Measurements from ENCODE around the gene TREML4.

Gene TREML4

DNA sequence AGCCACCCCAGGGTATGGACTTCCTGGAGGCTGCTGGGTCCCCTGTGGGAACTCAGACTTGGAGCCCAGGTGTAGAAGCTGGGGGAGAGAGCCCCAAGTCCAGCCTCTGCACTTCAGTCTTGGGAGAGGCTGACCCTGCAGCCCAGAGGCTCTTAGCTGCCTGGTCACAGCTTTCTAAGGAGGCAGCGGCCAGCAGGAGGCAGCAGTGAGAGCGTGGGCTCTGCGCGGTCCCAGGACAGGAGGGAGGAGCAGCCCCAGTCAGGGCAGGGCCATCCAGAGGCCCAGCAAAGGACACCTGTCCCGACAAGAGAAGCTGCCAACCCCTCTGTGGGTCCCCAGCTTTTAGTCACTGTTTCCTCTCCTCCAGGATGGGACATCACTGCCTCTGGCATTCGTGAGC, 36.6 kb upstream of the TREML4 start:
- no peaks in the 10 kb centered on the region for H3K36me3 ChIP-seq (ENCODE audit: control insufficient read depth, insufficient read depth, low read length, severe bottlenecking)
- peaks cover 11% of the 10 kb centered on the region for H3K9me3 ChIP-seq (ENCODE audit: control insufficient read depth, low read length)
- peak; percentile 22 for DNase-seq (ENCODE audit: low read depth)

GRCh38 chr6:41193171-41193734, 34.9 kb upstream of the TREML4 start:
- no peaks in the 10 kb centered on the region for H3K4me1 ChIP-seq (ENCODE audit: control insufficient read depth, insufficient read depth, low read length)
- no peak overlapping the region for H3K9ac ChIP-seq (ENCODE audit: low read length)
- peaks cover 11% of the 10 kb centered on the region for H3K9me3 ChIP-seq (ENCODE audit: control insufficient read depth, low read length)
- DNase-seq (ENCODE audit: low read depth), result no peak
- H3K4me3 ChIP-seq (ENCODE audit: low read length), result no peak overlapping the region
- no peaks in the 10 kb centered on the region for H3K36me3 ChIP-seq (ENCODE audit: control insufficient read depth, insufficient read depth, low read length, severe bottlenecking)
- H3K27me3 ChIP-seq (replicated peaks; ENCODE audit: control insufficient read depth, insufficient read depth, low read length), result peaks cover 32% of the 10 kb centered on the region

More for the DNA sequence above, 36.6 kb upstream of the TREML4 start:
- Histone ChIP-seq H3K27me3 (replicated peaks; ENCODE audit: control insufficient read depth, insufficient read depth, low read length) (peaks cover 39% of the 10 kb centered on the region), H3K9ac (ENCODE audit: low read length) (no peak overlapping the region), H3K4me3 (ENCODE audit: low read length) (no peak overlapping the region), H3K4me1 (ENCODE audit: control insufficient read depth, insufficient read depth, low read length) (no peaks in the 10 kb centered on the region)

- peaks cover 26% of the 10 kb centered on the region for H3K27me3 ChIP-seq (replicated peaks; ENCODE audit: control insufficient read depth, insufficient read depth, low read length)
- peaks cover 11% of the 10 kb centered on the region for H3K9me3 ChIP-seq (ENCODE audit: control insufficient read depth, low read length)
- H3K36me3 ChIP-seq (ENCODE audit: control insufficient read depth, insufficient read depth, low read length, severe bottlenecking), result no peaks in the 10 kb centered on the region
- no peak overlapping the region for H3K9ac ChIP-seq (ENCODE audit: low read length)
- no peaks in the 10 kb centered on the region for H3K4me1 ChIP-seq (ENCODE audit: control insufficient read depth, insufficient read depth, low read length)
- H3K4me3 ChIP-seq (ENCODE audit: low read length), result no peak overlapping the region
- no peak for DNase-seq (ENCODE audit: low read depth)
Measured at GRCh38 chr6:41193884-41194283, 34.3 kb upstream of the TREML4 start.

DNA sequence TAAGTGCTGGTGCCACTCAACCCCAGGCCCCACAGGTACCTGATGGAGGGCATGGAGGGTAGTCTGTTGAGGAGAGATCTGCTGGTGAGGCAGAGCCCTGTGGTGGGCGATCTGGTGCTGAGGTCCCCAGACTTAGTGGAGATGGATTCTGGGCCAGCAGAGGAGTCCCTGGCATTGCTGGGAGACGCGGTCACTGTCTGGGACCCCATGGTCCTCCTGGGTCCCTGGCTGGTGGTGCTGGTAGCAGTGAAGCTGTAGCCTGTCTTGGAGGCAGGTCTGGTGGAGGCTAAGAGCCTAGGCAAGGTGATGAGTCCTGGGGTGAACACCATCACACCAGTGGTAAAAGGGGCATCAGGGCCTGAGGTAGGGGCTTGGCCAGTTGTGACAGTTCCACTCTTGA, 33.8 kb upstream of the TREML4 start:
- H3K36me3 ChIP-seq (ENCODE audit: control insufficient read depth, insufficient read depth, low read length, severe bottlenecking), result no peaks in the 10 kb centered on the region

GRCh38 chr6:41197234-41197633, 30.9 kb upstream of the TREML4 start:
- no peaks in the 10 kb centered on the region for H3K9me3 ChIP-seq (ENCODE audit: control insufficient read depth, low read length)
- H3K4me3 ChIP-seq (ENCODE audit: low read length), result no peak overlapping the region
- no peak overlapping the region for H3K9ac ChIP-seq (ENCODE audit: low read length)
- peaks cover 29% of the 10 kb centered on the region for H3K27me3 ChIP-seq (replicated peaks; ENCODE audit: control insufficient read depth, insufficient read depth, low read length)
- no peaks in the 10 kb centered on the region for H3K36me3 ChIP-seq (ENCODE audit: control insufficient read depth, insufficient read depth, low read length, severe bottlenecking)
- peaks cover 3% of the 10 kb centered on the region for H3K4me1 ChIP-seq (ENCODE audit: control insufficient read depth, insufficient read depth, low read length)
- DNase-seq (ENCODE audit: low read depth), result no peak

More for the DNA sequence above, 33.8 kb upstream of the TREML4 start:
- Histone ChIP-seq H3K4me1 (ENCODE audit: control insufficient read depth, insufficient read depth, low read length) (no peaks in the 10 kb centered on the region), H3K9me3 (ENCODE audit: control insufficient read depth, low read length) (peaks cover 11% of the 10 kb centered on the region), H3K9ac (ENCODE audit: low read length) (no peak overlapping the region), H3K27me3 (replicated peaks; ENCODE audit: control insufficient read depth, insufficient read depth, low read length) (peaks cover 25% of the 10 kb centered on the region), H3K4me3 (ENCODE audit: low read length) (no peak overlapping the region)
- DNase-seq (ENCODE audit: low read depth), result no peak

- Histone ChIP-seq H3K9me3 (ENCODE audit: control insufficient read depth, low read length) (peaks cover under 1% of the 10 kb centered on the region), H3K36me3 (ENCODE audit: control insufficient read depth, insufficient read depth, low read length, severe bottlenecking) (no peaks in the 10 kb centered on the region), H3K4me3 (ENCODE audit: low read length) (no peak overlapping the region), H3K9ac (ENCODE audit: low read length) (no peak overlapping the region), H3K4me1 (ENCODE audit: control insufficient read depth, insufficient read depth, low read length) (peaks cover 3% of the 10 kb centered on the region), H3K27me3 (replicated peaks; ENCODE audit: control insufficient read depth, insufficient read depth, low read length) (peaks cover 14% of the 10 kb centered on the region)
- no peak for DNase-seq (ENCODE audit: low read depth)
Measured at GRCh38 chr6:41199552-41200246, 28.4 kb upstream of the TREML4 start.

GRCh38 chr6:41200296-41200900, 27.8 kb upstream of the TREML4 start:
- Histone ChIP-seq H3K36me3 (ENCODE audit: control insufficient read depth, insufficient read depth, low read length, severe bottlenecking) (no peaks in the 10 kb centered on the region), H3K9me3 (ENCODE audit: control insufficient read depth, low read length) (peaks cover 6% of the 10 kb centered on the region), H3K9ac (ENCODE audit: low read length) (no peak overlapping the region), H3K4me3 (ENCODE audit: low read length) (no peak overlapping the region), H3K4me1 (ENCODE audit: control insufficient read depth, insufficient read depth, low read length) (peaks cover 3% of the 10 kb centered on the region), H3K27me3 (replicated peaks; ENCODE audit: control insufficient read depth, insufficient read depth, low read length) (peaks cover 12% of the 10 kb centered on the region)
- peak; percentile 44 for DNase-seq (ENCODE audit: low read depth)

DNA sequence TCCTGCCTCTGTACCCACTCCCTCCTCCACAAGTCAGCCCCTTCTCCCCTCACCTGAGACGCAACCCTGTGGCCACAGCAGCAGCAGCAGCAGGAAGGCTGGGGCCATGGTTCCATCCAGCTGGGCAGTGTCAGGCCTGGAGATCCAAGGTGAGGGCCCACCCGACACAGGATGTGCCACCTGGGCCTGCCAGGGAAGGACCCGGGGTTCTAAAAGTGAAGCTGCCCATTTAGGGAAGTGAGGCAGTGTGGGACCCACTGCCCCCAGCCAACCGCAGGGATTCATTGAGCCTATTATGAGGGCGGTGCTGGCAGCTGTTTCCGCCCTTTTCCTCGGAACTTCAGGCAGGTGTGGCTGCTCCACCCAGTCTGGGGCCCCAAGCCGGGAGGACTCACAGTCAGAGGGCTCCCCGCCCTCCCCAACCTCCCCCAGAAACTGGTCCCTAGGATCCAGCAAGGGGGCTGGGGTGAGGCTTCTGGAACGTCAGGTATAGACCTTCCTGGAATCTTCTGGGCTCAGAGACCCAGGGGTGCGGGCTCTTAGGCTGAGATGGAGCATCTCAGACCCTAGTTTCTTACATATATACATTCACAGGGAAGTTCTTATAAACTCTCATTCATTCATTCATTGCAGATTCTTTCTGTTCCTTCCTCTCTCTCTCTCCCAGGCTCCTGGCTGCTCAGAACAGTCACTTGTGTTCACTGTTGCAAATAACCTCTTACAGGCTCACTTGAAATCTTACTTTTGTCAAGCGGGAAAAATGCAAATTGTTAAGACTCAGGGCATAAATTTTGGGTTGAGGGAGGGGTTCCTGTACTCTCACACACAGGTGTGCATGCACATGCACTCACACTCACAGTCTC, 27.0 kb upstream of the TREML4 start, which contains the start of gene TREML2:
TSS of gene TREML2 (minus strand) at position 249 of the 863 bp plus-strand sequence. CDS start at position 108, 141 bp downstream.
- H3K4me3 ChIP-seq (ENCODE audit: low read length), result no peak within 1 kb of the TSS
- H3K36me3 ChIP-seq (ENCODE audit: control insufficient read depth, insufficient read depth, low read length, severe bottlenecking), result no peaks in the 10 kb centered on the region
- H3K9me3 ChIP-seq (ENCODE audit: control insufficient read depth, low read length), result peaks cover 6% of the 10 kb centered on the region
- peaks cover 3% of the 10 kb centered on the region for H3K4me1 ChIP-seq (ENCODE audit: control insufficient read depth, insufficient read depth, low read length)
- peaks cover 12% of the 10 kb centered on the region for H3K27me3 ChIP-seq (replicated peaks; ENCODE audit: control insufficient read depth, insufficient read depth, low read length)
- no peak within 1 kb of the TSS for H3K9ac ChIP-seq (ENCODE audit: low read length)
- DNase-seq (ENCODE audit: low read depth), result no peak

GRCh38 chr6:41201764-41202173, 26.4 kb upstream of the TREML4 start:
- no peak overlapping the region for H3K4me3 ChIP-seq (ENCODE audit: low read length)
- peaks cover 8% of the 10 kb centered on the region for H3K27me3 ChIP-seq (replicated peaks; ENCODE audit: control insufficient read depth, insufficient read depth, low read length)
- no peak for DNase-seq (ENCODE audit: low read depth)
- H3K36me3 ChIP-seq (ENCODE audit: control insufficient read depth, insufficient read depth, low read length, severe bottlenecking), result no peaks in the 10 kb centered on the region
- H3K4me1 ChIP-seq (ENCODE audit: control insufficient read depth, insufficient read depth, low read length), result peaks cover 3% of the 10 kb centered on the region
- H3K9ac ChIP-seq (ENCODE audit: low read length), result no peak overlapping the region
- H3K9me3 ChIP-seq (ENCODE audit: control insufficient read depth, low read length), result peaks cover 6% of the 10 kb centered on the region

DNA sequence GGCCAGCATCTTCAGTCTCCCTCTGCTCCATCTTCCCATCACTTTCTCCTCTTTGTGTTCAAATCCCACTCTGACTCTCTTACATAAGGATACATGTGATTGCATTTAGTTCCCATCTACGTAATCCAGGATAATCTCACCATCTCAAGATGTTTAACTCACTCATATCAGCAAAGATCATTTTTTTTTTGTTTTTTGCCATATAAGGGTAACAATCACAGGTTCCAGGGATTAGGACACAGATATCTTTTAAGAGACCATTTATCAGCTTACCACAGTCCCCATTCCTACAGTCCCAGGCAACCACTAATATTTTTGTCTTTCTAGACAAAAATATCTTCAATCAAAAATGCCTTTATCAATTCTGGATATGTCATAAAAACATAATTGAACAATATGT, 24.0 kb upstream of the TREML4 start:
- Histone ChIP-seq H3K36me3 (ENCODE audit: control insufficient read depth, insufficient read depth, low read length, severe bottlenecking) (no peaks in the 10 kb centered on the region), H3K9ac (ENCODE audit: low read length) (no peak overlapping the region), H3K9me3 (ENCODE audit: control insufficient read depth, low read length) (peaks cover 6% of the 10 kb centered on the region), H3K27me3 (replicated peaks; ENCODE audit: control insufficient read depth, insufficient read depth, low read length) (peaks cover 3% of the 10 kb centered on the region), H3K4me1 (ENCODE audit: control insufficient read depth, insufficient read depth, low read length) (peaks cover 3% of the 10 kb centered on the region), H3K4me3 (ENCODE audit: low read length) (no peak overlapping the region)
- DNase-seq (ENCODE audit: low read depth), result no peak
